CD14-positive monocyte (primary cell): ENCODE measurements around the gene MCF2. TPM values are rescaled to one million over a fixed set of nuclear protein-coding genes. Genes with fewer than 3 reads are reported as not detected.

Source experiments
- DNase-seq, 3 donors: peaks; one replicate each; pipeline ENCODE4 v3.0.0-alpha.2; 2011 to 2022
- H2AFZ ChIP-seq: 2 replicates; pipeline ENCODE4 v1.6.0; 2012; ENCODE audit warnings: mild to moderate bottlenecking, low read depth, low read length, inconsistent platforms; ENCODE audit not compliant: insufficient read depth, poor library complexity, severe bottlenecking
- H3K27ac ChIP-seq, 2 donors: 1 replicate in 1 of 2; 2 replicates in 1 of 2; pipeline ENCODE4 v1.5.1; 2012 to 2013; ENCODE audit warnings: low read length in 2 of 2, control low read depth in 1 of 2, inconsistent platforms in 1 of 2, low read depth in 1 of 2, mild to moderate bottlenecking in 1 of 2
- H3K27me3 ChIP-seq, 2 donors: one replicate each; pipeline versions ENCODE4 v1.6.0 to v1.6.1; 2011 to 2013; ENCODE audit warnings: low read length in 2 of 2; ENCODE audit not compliant: control insufficient read depth in 2 of 2, insufficient read depth in 2 of 2
- H3K36me3 ChIP-seq, 2 donors: replicated peaks in 1 of 2; 1 replicate in 1 of 2; 2 replicates in 1 of 2; pipeline versions ENCODE4 v1.5.1 to v1.6.1; 2012 to 2013; ENCODE audit warnings: low read length in 2 of 2, control low read depth in 1 of 2, inconsistent platforms in 1 of 2, mild to moderate bottlenecking in 1 of 2; ENCODE audit not compliant: insufficient read depth in 2 of 2, control insufficient read depth in 1 of 2
- H3K4me1 ChIP-seq, 2 donors: 1 replicate in 1 of 2; 2 replicates in 1 of 2; pipeline versions ENCODE4 v1.5.1 to v1.6.1; 2012 to 2013; ENCODE audit warnings: low read length in 2 of 2, control low read depth in 1 of 2, inconsistent platforms in 1 of 2, mild to moderate bottlenecking in 1 of 2, moderate library complexity in 1 of 2; ENCODE audit not compliant: insufficient read depth in 2 of 2, control insufficient read depth in 1 of 2
- H3K4me2 ChIP-seq: replicated peaks from 2 replicates; pipeline ENCODE3; 2012; ENCODE audit warnings: low read length, moderate library complexity, mild to moderate bottlenecking; ENCODE audit not compliant: poor library complexity, severe bottlenecking; ENCODE audit errors: extremely low read depth
- H3K4me3 ChIP-seq, 3 experiments: fragments of 200-600 bp in 1 of 3; sonication (generic) in 1 of 3; replicated peaks in 1 of 3; 1 replicate in 2 of 3; 2 replicates in 1 of 3; pipeline ENCODE4 v1.5.1; 2011 to 2013; ENCODE audit warnings: low read length in 3 of 3, mild to moderate bottlenecking in 3 of 3, control low read depth in 2 of 3, low read depth in 2 of 3, inconsistent platforms in 1 of 3, moderate library complexity in 1 of 3
- H3K79me2 ChIP-seq: 2 replicates; pipeline ENCODE4 v1.6.0; 2012; ENCODE audit warnings: mild to moderate bottlenecking, control low read depth, inconsistent platforms, low read length, moderate library complexity; ENCODE audit not compliant: insufficient read depth
- H3K9ac ChIP-seq: 2 replicates; pipeline ENCODE4 v1.6.0; 2017; ENCODE audit warnings: low read length, mild to moderate bottlenecking; ENCODE audit not compliant: insufficient read depth, poor library complexity, severe bottlenecking
- H3K9me3 ChIP-seq, 2 donors: replicated peaks in 1 of 2; 1 replicate in 1 of 2; 2 replicates in 1 of 2; pipeline versions ENCODE4 v1.5.1 to v1.6.1; 2012 to 2013; ENCODE audit warnings: low read length in 2 of 2, control low read depth in 1 of 2; ENCODE audit not compliant: control insufficient read depth in 1 of 2, insufficient read depth in 1 of 2
- H4K20me1 ChIP-seq: 2 replicates; pipeline ENCODE4 v1.6.0; 2012; ENCODE audit warnings: mild to moderate bottlenecking, low read length, control low read depth, moderate library complexity; ENCODE audit not compliant: insufficient read depth
- H3K27ac Mint-ChIP-seq, 7 donors: one replicate each; pipeline ENCODE4 v1.8.0; 2020; ENCODE audit warnings: mild to moderate bottlenecking in 7 of 7, mixed read lengths in 7 of 7, moderate library complexity in 6 of 7, inconsistent platforms in 2 of 7
- H3K27me3 Mint-ChIP-seq, 3 donors: one replicate each; pipeline ENCODE4 v1.8.0; 2021 to 2022; ENCODE audit warnings: low read depth in 3 of 3, mild to moderate bottlenecking in 3 of 3, mixed read lengths in 3 of 3, moderate library complexity in 3 of 3, inconsistent platforms in 1 of 3
- H3K36me3 Mint-ChIP-seq, 2 donors: one replicate each; pipeline ENCODE4 v1.8.0; 2020; ENCODE audit warnings: mixed read lengths in 2 of 2, inconsistent platforms in 1 of 2, mild to moderate bottlenecking in 1 of 2
- H3K4me1 Mint-ChIP-seq: one replicate; pipeline ENCODE4 v1.8.0; 2020; ENCODE audit warnings: mild to moderate bottlenecking, mixed read lengths
- H3K4me3 Mint-ChIP-seq, 2 donors: one replicate each; pipeline ENCODE4 v1.8.0; 2020; ENCODE audit warnings: mild to moderate bottlenecking in 2 of 2, mixed read lengths in 2 of 2, moderate library complexity in 1 of 2
- H3K9me3 Mint-ChIP-seq, 7 donors: one replicate each; pipeline ENCODE4 v1.8.0; 2020 to 2022; ENCODE audit warnings: mixed read lengths in 7 of 7, mild to moderate bottlenecking in 6 of 7, moderate library complexity in 6 of 7, inconsistent platforms in 2 of 7
- WGBS: methylation state at CpG from one replicate; pipeline ENCODE4 v1.1.5; 2013; ENCODE audit warnings: missing lambda C conversion rate; ENCODE audit not compliant: insufficient coverage; 5-methylcytosine and 5-hydroxymethylcytosine counted together
- intact Hi-C, 2 donors: fragments of 100-400 bp; cut with micrococcal nuclease; formaldehyde crosslinking; loops; one replicate each; pipeline versions ENCODE4 v1.15.0 to v1.15.1; 2023
- polyA plus RNA-seq, 3 donors: library from polyadenylated mRNA; depleted of rRNA in 1 of 3; unstranded in 2 of 3; stranded (reverse) in 1 of 3; fragments of 300-500 nt in 2 of 3; fragments of >200 nt in 1 of 3; fragmentation: Illumina TruSeq in 2 of 3; gene quantifications; 1 replicate in 2 of 3; 2 replicates in 1 of 3; pipeline ENCODE4 v1.2.3, GENCODE V29; 2012 to 2021
- TF ChIP-seq, protein P1 (sequence below): fragments of 200-600 bp; IDR thresholded peaks from one replicate; pipeline ENCODE4 v1.8.0; 2022; ENCODE audit warnings: antibody characterized with exemption, mild to moderate bottlenecking

The MCF2 gene
- polyA plus RNA-seq, 3 donors, result 0.40 TPM; not detected in 2

DNA sequence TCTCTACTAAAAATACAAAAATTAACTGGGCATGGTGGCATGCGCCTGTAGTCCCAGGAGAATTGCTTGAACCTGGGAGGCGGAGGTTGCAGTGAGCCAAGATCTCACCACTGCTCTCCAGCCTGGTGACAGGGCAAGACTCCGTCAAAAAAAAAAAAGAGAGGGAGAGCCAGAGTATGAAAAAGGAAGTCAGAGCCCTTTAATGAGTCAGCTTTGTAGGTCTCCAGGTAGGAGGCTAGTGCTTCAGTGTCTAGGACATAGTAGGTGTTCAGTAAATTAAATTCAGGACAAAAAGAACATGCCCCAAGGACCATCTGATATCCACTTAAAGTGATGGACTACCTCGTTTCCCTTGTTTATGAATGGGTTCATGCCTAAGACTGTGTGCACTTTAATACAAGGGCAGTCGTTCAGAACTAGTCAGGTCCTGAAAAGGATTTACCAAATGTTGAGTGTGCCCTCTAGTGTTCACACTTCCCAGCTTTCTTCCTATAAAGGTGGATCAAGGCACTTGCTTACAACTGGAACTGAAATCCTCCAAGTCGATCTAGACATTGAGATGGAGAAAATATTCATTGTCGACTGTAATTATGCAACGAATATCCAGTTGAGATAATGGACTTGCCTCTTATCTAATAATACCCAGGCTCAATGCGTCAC, 148.5 kb downstream of the MCF2 start:
- Histone ChIP-seq H3K4me3 (no peak overlapping the region), H3K27ac (no peak overlapping the region), H3K9ac (no peak overlapping the region), H3K36me3 (no peaks in the 10 kb centered on the region), H3K9me3 (no peaks in the 10 kb centered on the region), H3K4me1 (peaks cover 15% of the 10 kb centered on the region in 2 donors), H3K79me2 (no peaks in the 10 kb centered on the region), H3K27me3 (no peaks in the 10 kb centered on the region), H4K20me1 (no peaks in the 10 kb centered on the region), H3K4me2 (no peak overlapping the region), H2AFZ (no peak overlapping the region)
- H3K27ac Mint-ChIP-seq, result peak overlapping the region in 1 of 7 donors; percentile 54
- H3K36me3 Mint-ChIP-seq, result no peaks in the 10 kb centered on the region
- peaks cover 17% of the 10 kb centered on the region for H3K4me1 Mint-ChIP-seq
- peak; percentile 21 to 57 (median 37) for DNase-seq
- intact Hi-C loops, result loop anchor here (5.0 to 10.0 kb wide), 2 partner anchors 782 to 785 kb away; no protein-coding TSS in a partner anchor
- WGBS, result no CpG with 5 or more reads among the region's 9 CpGs
- H3K9me3 Mint-ChIP-seq, result no peaks in the 10 kb centered on the region
- TF ChIP-seq, protein P1, sequence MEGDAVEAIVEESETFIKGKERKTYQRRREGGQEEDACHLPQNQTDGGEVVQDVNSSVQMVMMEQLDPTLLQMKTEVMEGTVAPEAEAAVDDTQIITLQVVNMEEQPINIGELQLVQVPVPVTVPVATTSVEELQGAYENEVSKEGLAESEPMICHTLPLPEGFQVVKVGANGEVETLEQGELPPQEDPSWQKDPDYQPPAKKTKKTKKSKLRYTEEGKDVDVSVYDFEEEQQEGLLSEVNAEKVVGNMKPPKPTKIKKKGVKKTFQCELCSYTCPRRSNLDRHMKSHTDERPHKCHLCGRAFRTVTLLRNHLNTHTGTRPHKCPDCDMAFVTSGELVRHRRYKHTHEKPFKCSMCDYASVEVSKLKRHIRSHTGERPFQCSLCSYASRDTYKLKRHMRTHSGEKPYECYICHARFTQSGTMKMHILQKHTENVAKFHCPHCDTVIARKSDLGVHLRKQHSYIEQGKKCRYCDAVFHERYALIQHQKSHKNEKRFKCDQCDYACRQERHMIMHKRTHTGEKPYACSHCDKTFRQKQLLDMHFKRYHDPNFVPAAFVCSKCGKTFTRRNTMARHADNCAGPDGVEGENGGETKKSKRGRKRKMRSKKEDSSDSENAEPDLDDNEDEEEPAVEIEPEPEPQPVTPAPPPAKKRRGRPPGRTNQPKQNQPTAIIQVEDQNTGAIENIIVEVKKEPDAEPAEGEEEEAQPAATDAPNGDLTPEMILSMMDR, result peak; percentile 55
- peaks cover 0 to 3% (median 1%) of the 10 kb centered on the region in 3 donors for H3K27me3 Mint-ChIP-seq
- no peak overlapping the region for H3K4me3 Mint-ChIP-seq

DNA sequence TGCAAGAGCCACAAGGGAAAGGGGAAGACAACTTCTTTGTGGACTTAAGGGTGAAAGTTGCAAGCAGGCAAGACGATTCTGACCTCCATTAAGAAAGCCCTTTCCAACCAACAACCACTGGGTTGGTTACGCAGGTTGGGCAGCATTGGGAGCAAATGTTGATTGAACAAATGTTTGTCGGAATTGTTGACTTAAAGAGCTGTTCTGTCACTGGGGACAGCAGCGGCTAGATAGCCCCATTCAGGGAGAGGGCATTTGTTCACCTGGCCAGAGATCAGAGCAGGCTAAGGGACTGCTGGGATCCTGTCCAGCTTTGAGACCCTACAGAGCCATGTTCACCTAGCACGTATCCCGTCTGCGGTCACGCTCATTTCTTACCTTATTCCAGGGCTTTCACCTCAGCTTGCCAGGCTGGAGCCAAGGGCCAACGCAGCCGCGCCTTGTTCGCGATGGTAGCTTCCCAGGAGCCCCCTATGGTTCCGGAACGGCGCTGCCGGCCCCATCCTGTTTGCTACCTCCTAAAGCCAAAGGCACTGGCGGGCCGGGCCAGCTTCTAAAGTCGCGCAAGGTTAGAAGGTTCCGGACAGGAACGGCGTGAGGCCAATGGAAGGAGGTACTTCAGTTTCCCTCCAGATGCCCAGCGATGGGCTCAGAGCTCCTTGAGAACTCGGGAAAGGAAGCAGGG, 152.8 kb downstream of the MCF2 start:
- Histone ChIP-seq H3K9ac (no peak overlapping the region), H2AFZ (peak overlapping the region; percentile 35), H3K27ac (no peak overlapping the region), H3K36me3 (no peaks in the 10 kb centered on the region), H3K79me2 (no peaks in the 10 kb centered on the region), H3K9me3 (no peaks in the 10 kb centered on the region), H4K20me1 (no peaks in the 10 kb centered on the region), H3K27me3 (no peaks in the 10 kb centered on the region), H3K4me2 (peak overlapping the region; percentile 51), H3K4me1 (peaks cover 27 to 29% of the 10 kb centered on the region in 2 donors), H3K4me3 (peak overlapping the region in 1 of 3 experiments; percentile 41)
- no peaks in the 10 kb centered on the region for H3K36me3 Mint-ChIP-seq
- peaks cover 0 to 3% (median 2%) of the 10 kb centered on the region in 7 donors for H3K9me3 Mint-ChIP-seq
- peak overlapping the region; percentile 55 to 56 for H3K4me3 Mint-ChIP-seq
- TF ChIP-seq, protein P1, result no peak
- DNase-seq, result no peak
- H3K27ac Mint-ChIP-seq, result peak overlapping the region in 1 of 7 donors; percentile 18
- intact Hi-C loops, result loop anchor here (5.0 to 10.0 kb wide), 2 partner anchors 778 to 780 kb away; no protein-coding TSS in a partner anchor
- H3K4me1 Mint-ChIP-seq, result peaks cover 31% of the 10 kb centered on the region
- H3K27me3 Mint-ChIP-seq, result peaks cover 0 to 2% (median 0%) of the 10 kb centered on the region in 3 donors
- 82% methylated on average over 19 of the region's 26 CpGs for WGBS
